Mesendoderm (in vitro differentiated cells): ENCODE data around the gene ERCC4.

Source experiments
- DNase-seq: peaks from one replicate; pipeline ENCODE4 v3.0.0; 2013
- H2AK5ac ChIP-seq: 2 replicates; pipeline ENCODE4 v1.6.1; 2013; ENCODE audit warnings: low read length, inconsistent platforms
- H2BK120ac ChIP-seq: 2 replicates; pipeline ENCODE4 v1.6.1; 2013; ENCODE audit warnings: low read depth, mild to moderate bottlenecking, low read length, moderate library complexity, mixed read lengths
- H2BK15ac ChIP-seq: replicated peaks from 2 replicates; pipeline ENCODE4 v1.6.1; 2013; ENCODE audit warnings: low read depth, mild to moderate bottlenecking, moderate library complexity
- H2BK5ac ChIP-seq: 2 replicates; pipeline ENCODE4 v1.6.1; 2013; ENCODE audit warnings: low read length, inconsistent platforms
- H3K18ac ChIP-seq: 2 replicates; pipeline ENCODE4 v1.6.1; 2013; ENCODE audit warnings: mild to moderate bottlenecking, low read length, mixed read lengths
- H3K23ac ChIP-seq: one replicate; pipeline ENCODE4 v1.6.1; 2013; ENCODE audit warnings: low read length
- H3K27ac ChIP-seq: 2 replicates; pipeline ENCODE4 v1.5.1; 2013; ENCODE audit warnings: low read depth, mild to moderate bottlenecking, inconsistent platforms, low read length, moderate library complexity
- H3K27me3 ChIP-seq: 2 replicates; pipeline ENCODE4 v1.6.1; 2013; ENCODE audit warnings: low read length, control low read depth, mild to moderate bottlenecking, inconsistent platforms; ENCODE audit not compliant: insufficient read depth, poor library complexity
- H3K36me3 ChIP-seq: 2 replicates; pipeline ENCODE4 v1.6.1; 2013; ENCODE audit warnings: low read length, inconsistent platforms; ENCODE audit not compliant: control insufficient read depth, insufficient read depth
- H3K4ac ChIP-seq: one replicate; pipeline ENCODE4 v1.6.1; 2013; ENCODE audit warnings: low read depth, mild to moderate bottlenecking, low read length, moderate library complexity
- H3K4me1 ChIP-seq: 2 replicates; pipeline ENCODE4 v1.6.1; 2013; ENCODE audit warnings: low read depth, low read length, inconsistent platforms; ENCODE audit not compliant: control insufficient read depth
- H3K4me2 ChIP-seq: 2 replicates; pipeline ENCODE4 v1.6.1; 2013; ENCODE audit warnings: low read length
- H3K4me3 ChIP-seq: 2 replicates; pipeline ENCODE4 v1.5.1; 2013; ENCODE audit warnings: mild to moderate bottlenecking, low read length
- H3K56ac ChIP-seq: one replicate; pipeline ENCODE4 v1.6.1; 2013; ENCODE audit warnings: low read length
- H3K79me1 ChIP-seq: 2 replicates; pipeline ENCODE4 v1.6.1; 2013; ENCODE audit warnings: low read length, inconsistent platforms
- H3K79me2 ChIP-seq: 2 replicates; pipeline ENCODE4 v1.6.1; 2013; ENCODE audit warnings: mild to moderate bottlenecking, low read length; ENCODE audit not compliant: control insufficient read depth, insufficient read depth
- H3K9ac ChIP-seq: 2 replicates; pipeline ENCODE4 v1.6.1; 2013; ENCODE audit warnings: low read length, inconsistent platforms
- H4K5ac ChIP-seq: one replicate; pipeline ENCODE4 v1.6.1; 2013; ENCODE audit warnings: low read length
- H4K8ac ChIP-seq: one replicate; pipeline ENCODE4 v1.6.1; 2013; ENCODE audit warnings: low read depth, mild to moderate bottlenecking, control low read depth, low read length, moderate library complexity
- WGBS: extraction: QIAGEN DNeasy Blood & Tissue Kit; methylation state at CpG from one replicate; pipeline ENCODE4 v1.1.7; 2013; ENCODE audit warnings: low lambda C conversion rate, missing lambda C conversion rate; ENCODE audit not compliant: insufficient coverage; ENCODE audit errors: extremely low coverage; 5-methylcytosine and 5-hydroxymethylcytosine counted together

Gene ERCC4

DNA sequence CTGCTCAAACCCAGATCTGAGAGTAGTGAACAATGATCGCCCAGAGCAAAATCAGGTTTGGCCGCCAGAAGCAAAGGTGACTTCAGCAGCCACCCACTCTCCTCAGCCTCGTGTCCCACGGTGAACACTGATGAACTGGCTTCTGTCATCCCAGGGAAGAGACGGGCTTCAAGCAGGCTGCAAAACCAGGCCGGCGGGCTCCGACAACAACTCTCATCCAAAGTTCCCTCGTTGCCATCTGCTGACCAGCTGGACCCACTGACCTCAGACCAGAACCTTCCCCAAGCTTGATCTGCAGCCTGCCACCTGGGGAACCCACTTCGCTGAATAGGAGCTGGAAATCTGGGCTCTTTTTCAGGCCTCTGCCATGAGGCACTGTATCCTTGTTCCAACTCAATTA is 81.6 kb downstream of the ERCC4 start:
- H3K4me2 ChIP-seq: no peak overlapping the region
- no peak overlapping the region for H3K4ac ChIP-seq
- no peak overlapping the region for H3K56ac ChIP-seq
- no peak overlapping the region for H2AK5ac ChIP-seq
- H3K4me3 ChIP-seq: no peak overlapping the region
- no peak for DNase-seq
- no peak overlapping the region for H3K23ac ChIP-seq
- H3K79me2 ChIP-seq: no peaks in the 10 kb centered on the region
- no peak overlapping the region for H2BK120ac ChIP-seq
- no peaks in the 10 kb centered on the region for H3K27me3 ChIP-seq
- no peak overlapping the region for H3K9ac ChIP-seq
- no peak overlapping the region for H4K8ac ChIP-seq
- peaks cover 4% of the 10 kb centered on the region for H3K4me1 ChIP-seq
- no CpG with 5 or more reads among the region's 10 CpGs for WGBS
- no peaks in the 10 kb centered on the region for H3K79me1 ChIP-seq
- H3K18ac ChIP-seq: no peak overlapping the region
- no peak overlapping the region for H3K27ac ChIP-seq
- H2BK5ac ChIP-seq: no peak overlapping the region
- no peaks in the 10 kb centered on the region for H3K36me3 ChIP-seq
- no peak overlapping the region for H2BK15ac ChIP-seq
- no peak overlapping the region for H4K5ac ChIP-seq
